Measurements from ENCODE around the gene PLEKHG4B. TPM values are rescaled to one million over a fixed set of nuclear protein-coding genes. Genes with fewer than 3 reads are reported as not detected.

PLEKHG4B gene
- total RNA-seq, 2 donors from 2014 or later, result 0.05 to 0.17 TPM

DNA sequence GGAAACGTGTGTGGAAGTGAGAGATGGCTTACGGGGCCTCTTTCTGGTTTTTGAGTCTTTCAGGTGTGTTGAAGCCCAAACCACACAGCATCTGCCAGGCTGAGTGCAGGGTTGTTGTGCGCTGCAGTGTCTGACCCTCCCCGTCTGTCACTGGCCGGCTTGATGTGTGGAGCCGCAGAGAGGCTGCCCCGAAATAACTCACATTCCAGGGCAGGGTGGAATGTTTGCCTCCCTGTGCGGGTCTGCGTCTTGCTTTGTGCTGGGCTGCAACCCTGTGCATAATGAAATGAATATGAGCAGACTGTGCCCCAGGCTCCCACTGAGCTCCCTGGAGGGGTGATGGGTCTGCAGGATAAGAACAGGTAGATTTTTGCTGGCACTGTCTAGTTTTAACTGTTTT lies 9.9 kb upstream of the PLEKHG4B start:
- H3K9me3 ChIP-seq, result no peaks in the 10 kb centered on the region
- TF ChIP-seq, protein P1, sequence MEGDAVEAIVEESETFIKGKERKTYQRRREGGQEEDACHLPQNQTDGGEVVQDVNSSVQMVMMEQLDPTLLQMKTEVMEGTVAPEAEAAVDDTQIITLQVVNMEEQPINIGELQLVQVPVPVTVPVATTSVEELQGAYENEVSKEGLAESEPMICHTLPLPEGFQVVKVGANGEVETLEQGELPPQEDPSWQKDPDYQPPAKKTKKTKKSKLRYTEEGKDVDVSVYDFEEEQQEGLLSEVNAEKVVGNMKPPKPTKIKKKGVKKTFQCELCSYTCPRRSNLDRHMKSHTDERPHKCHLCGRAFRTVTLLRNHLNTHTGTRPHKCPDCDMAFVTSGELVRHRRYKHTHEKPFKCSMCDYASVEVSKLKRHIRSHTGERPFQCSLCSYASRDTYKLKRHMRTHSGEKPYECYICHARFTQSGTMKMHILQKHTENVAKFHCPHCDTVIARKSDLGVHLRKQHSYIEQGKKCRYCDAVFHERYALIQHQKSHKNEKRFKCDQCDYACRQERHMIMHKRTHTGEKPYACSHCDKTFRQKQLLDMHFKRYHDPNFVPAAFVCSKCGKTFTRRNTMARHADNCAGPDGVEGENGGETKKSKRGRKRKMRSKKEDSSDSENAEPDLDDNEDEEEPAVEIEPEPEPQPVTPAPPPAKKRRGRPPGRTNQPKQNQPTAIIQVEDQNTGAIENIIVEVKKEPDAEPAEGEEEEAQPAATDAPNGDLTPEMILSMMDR (IDR thresholded peaks at IDR 0.05), result no peak
- DNase-seq, result no peak
- H3K9ac ChIP-seq (ENCODE audit: low read depth in 2 of 2, low read length in 2 of 2), result no peak overlapping the region
- intact Hi-C loops (cut with DNase I), result no loop called here
- H3K4me3 ChIP-seq, result no peak overlapping the region
- no peak overlapping the region for H3K27ac ChIP-seq
- no peaks in the 10 kb centered on the region for H3K36me3 ChIP-seq
- no peaks in the 10 kb centered on the region for H3K4me1 ChIP-seq
- no peaks in the 10 kb centered on the region for H3K27me3 ChIP-seq

DNA sequence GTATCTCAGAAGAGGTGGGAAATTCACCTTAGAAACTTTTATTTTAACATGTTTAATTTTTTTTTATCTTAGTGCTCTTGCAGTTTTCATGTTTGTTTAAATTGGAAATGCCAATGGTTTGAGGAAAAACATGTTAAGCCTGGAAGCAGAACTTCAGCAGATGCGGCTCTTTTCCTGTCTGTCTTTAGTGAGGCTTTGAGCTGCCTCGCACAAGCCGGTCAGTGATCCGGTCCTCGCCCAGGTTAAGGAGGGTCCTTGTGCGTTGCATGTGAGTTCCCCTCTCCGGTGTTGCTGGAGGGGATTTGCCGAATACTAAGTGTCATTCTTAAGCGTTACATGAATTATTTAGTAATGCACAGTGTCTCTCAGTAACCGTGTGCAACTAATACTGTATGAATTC lies 9.4 kb upstream of the PLEKHG4B start:
- no peak for DNase-seq
- intact Hi-C loops (cut with DNase I), result no loop called here
- H3K4me3 ChIP-seq, result no peak overlapping the region
- no peak overlapping the region for H3K9ac ChIP-seq (ENCODE audit: low read depth in 2 of 2, low read length in 2 of 2)
- TF ChIP-seq, protein P1 (IDR thresholded peaks at IDR 0.05), result no peak
- no peaks in the 10 kb centered on the region for H3K36me3 ChIP-seq
- H3K4me1 ChIP-seq, result no peaks in the 10 kb centered on the region
- no peaks in the 10 kb centered on the region for H3K27me3 ChIP-seq
- H3K9me3 ChIP-seq, result no peaks in the 10 kb centered on the region
- H3K27ac ChIP-seq, result no peak overlapping the region

DNA sequence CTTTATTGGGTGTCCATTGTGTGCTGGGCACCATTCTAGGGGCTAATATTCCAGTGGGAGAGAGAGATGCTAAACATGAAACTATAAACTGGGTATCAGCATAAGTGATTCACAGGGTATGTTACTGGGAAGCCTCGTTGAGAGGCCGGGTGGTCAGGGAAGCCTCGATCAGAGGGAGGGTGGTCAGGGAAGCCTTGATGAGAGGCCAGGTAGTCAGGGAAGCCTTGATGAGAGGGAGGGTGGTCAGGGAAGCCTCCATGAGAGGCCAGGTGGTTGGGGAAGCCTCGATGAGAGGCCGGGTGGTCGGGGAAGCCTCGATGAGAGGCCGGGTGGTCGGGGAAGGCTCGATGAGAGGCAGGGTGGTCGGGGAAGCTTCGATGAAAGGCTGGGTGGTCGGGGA lies 8.9 kb upstream of the PLEKHG4B start:
- Histone ChIP-seq H3K4me1 (no peaks in the 10 kb centered on the region), H3K4me3 (no peak overlapping the region), H3K9me3 (no peaks in the 10 kb centered on the region), H3K36me3 (no peaks in the 10 kb centered on the region), H3K27ac (no peak overlapping the region), H3K9ac (ENCODE audit: low read depth in 2 of 2, low read length in 2 of 2) (no peak overlapping the region), H3K27me3 (no peaks in the 10 kb centered on the region)
- intact Hi-C loops (cut with DNase I), result no loop called here
- TF ChIP-seq, protein P1 (IDR thresholded peaks at IDR 0.05), result no peak
- DNase-seq, result no peak

DNA sequence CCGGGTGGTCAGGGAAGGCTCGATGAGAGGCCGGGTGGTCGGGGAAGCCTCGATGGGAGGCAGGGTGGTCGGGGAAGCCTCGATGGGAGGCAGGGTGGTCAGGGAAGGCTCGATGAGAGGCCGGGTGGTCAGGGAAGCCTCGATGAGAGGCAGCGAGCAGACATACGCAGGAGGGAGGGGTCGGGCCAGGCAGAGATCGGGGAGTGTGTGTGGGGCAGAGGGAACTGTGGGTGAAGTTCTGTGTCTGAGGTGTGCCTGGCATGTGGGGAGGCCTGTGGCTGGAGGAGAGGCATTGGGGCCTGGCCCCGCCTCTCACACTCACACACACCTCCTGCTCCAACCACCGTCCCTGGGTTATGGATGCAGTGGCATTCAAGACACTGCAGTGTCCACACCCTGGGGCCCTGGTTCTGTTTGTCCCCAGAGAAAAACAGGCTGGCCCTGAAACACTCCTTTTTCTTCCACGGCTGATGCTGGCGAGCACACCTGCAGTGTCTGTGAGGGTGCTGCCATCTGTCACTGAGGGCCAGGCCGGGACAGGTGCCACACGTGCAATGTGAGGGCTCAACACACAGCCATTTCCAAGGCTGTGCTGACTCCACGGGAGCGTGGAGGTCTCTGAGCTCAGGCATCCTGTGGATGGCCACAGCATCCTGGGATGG lies 6.5 kb upstream of the PLEKHG4B start:
- Histone ChIP-seq H3K4me1 (no peaks in the 10 kb centered on the region), H3K27ac (no peak overlapping the region), H3K9ac (ENCODE audit: low read depth in 2 of 2, low read length in 2 of 2) (no peak overlapping the region), H3K27me3 (no peaks in the 10 kb centered on the region), H3K36me3 (no peaks in the 10 kb centered on the region), H3K4me3 (no peak overlapping the region), H3K9me3 (no peaks in the 10 kb centered on the region)
- TF ChIP-seq, protein P1 (IDR thresholded peaks at IDR 0.05), result no peak
- intact Hi-C loops (cut with DNase I), result no loop called here
- DNase-seq, result no peak

DNA sequence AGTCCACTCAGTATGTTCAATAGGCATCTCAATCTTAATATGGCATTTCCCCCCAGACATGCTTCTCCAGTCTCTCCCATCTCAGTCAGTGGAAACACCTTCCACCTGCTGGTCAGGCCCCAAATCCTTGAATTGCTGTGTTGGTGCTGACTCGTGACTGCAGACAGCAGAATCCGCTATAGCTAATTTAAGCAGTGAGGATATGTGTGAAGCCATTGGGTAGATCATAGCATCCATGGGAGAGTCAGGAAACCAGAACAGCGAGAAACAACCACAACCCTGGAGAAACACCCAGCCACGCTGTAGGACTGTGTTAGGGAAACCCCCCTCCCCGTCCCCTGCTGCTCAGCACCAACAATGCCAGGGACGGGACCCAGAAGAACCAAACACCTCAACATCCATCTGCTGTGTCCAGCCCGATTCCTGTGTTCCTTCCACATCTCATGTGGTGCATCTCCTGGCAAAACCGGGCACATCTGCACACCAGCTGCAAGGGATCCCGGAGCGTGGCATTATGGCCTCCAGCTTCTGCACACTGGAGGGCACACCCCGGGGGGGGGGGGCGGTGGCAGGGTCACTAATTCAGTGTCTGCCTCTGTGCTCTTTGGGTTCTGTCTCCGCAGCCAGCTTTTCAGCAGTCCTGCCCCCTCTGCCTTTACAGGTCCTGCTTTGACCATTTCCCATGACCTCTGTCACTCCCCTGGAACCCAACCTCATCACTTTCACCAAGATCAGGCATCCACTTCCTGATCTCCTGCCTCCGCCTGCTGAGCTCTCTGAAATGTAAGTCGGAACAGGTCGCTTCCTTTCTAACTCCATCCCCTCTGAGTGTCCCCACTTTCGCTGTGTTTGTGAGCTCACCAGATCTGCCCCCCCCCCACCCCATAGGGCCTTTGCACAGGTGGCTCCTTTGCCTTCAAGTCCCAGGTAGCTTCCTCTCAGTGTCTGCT lies 2.4 kb upstream of the PLEKHG4B start:
- intact Hi-C loops (cut with DNase I), result no loop called here
- no peak for DNase-seq
- no peaks in the 10 kb centered on the region for H3K9me3 ChIP-seq
- no peaks in the 10 kb centered on the region for H3K4me1 ChIP-seq
- H3K36me3 ChIP-seq, result no peaks in the 10 kb centered on the region
- H3K27ac ChIP-seq, result no peak overlapping the region
- no peak overlapping the region for H3K9ac ChIP-seq (ENCODE audit: low read depth in 2 of 2, low read length in 2 of 2)
- TF ChIP-seq, protein P1 (IDR thresholded peaks at IDR 0.05), result no peak
- no peak overlapping the region for H3K4me3 ChIP-seq
- peaks cover 19% of the 10 kb centered on the region for H3K27me3 ChIP-seq

Measured in colonic mucosa (tissue), 4 donors.